ENCODE data around the gene AGK. TPM values are rescaled to one million over a fixed set of nuclear protein-coding genes. Genes with fewer than 3 reads are reported as not detected.

The AGK gene
- total RNA-seq, 6 experiments from 2014 or later, result 14.7 to 18.0 (median 16.1) TPM

- no peak overlapping the region for H3K27ac Mint-ChIP-seq
- H3K4me1 Mint-ChIP-seq (ENCODE audit: low read depth), result peaks cover 11% of the 10 kb centered on the region
- no peaks in the 10 kb centered on the region; the same call in 1 of the 2 replicates for H3K27me3 Mint-ChIP-seq (ENCODE audit: insufficient read depth)
- H3K4me3 Mint-ChIP-seq, result no peak overlapping the region
- TF ChIP-seq, protein P1, sequence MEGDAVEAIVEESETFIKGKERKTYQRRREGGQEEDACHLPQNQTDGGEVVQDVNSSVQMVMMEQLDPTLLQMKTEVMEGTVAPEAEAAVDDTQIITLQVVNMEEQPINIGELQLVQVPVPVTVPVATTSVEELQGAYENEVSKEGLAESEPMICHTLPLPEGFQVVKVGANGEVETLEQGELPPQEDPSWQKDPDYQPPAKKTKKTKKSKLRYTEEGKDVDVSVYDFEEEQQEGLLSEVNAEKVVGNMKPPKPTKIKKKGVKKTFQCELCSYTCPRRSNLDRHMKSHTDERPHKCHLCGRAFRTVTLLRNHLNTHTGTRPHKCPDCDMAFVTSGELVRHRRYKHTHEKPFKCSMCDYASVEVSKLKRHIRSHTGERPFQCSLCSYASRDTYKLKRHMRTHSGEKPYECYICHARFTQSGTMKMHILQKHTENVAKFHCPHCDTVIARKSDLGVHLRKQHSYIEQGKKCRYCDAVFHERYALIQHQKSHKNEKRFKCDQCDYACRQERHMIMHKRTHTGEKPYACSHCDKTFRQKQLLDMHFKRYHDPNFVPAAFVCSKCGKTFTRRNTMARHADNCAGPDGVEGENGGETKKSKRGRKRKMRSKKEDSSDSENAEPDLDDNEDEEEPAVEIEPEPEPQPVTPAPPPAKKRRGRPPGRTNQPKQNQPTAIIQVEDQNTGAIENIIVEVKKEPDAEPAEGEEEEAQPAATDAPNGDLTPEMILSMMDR (IDR thresholded peaks at IDR 0.05), result no peak
- H3K9me3 Mint-ChIP-seq, result peaks cover 5% of the 10 kb centered on the region; the same call in 1 of the 2 replicates
- H3K36me3 Mint-ChIP-seq (ENCODE audit: low read depth), result peaks cover 20% of the 10 kb centered on the region
- DNase-seq, result no peak
Observed at GRCh38 chr7:141562972-141563371, 11.8 kb downstream of the AGK start.

DNA sequence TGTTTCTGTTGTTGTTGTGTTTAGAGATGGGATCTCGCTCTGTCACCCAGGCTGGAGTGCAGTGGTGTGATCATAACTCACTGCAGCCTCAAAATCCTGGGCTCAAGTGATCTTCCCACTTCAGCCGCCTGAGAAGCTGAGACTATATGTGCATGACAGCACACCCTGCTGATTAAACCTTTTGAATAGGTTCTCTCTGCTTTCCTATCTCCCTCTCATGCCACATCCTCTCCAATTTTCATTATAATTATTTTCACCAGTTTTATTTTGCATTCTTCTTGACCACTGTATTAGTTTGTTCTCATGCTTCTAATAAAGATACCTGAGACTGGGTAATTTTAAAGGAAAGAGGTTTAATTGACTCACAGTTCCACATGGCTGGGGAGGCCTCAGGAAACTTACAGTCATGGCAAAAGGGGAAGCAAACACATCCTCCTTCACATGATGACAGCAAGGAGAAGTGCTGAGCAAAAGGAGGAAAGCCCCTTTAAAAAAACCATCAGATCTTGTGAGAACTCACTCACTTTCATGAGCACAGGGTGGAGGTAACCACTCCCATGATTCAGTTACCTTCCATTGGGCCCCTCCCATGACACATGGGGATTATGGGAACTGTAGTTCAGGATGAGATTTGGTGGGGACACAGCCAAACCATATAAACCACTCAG, 12.9 kb downstream of the AGK start:
- no peak for DNase-seq
- Mint-ChIP-seq H3K4me3 (no peak overlapping the region), H3K27ac (no peak overlapping the region), H3K27me3 (ENCODE audit: insufficient read depth) (peaks cover 3% of the 10 kb centered on the region), H3K4me1 (ENCODE audit: low read depth) (peaks cover under 1% of the 10 kb centered on the region; the same call in 1 of the 2 replicates), H3K36me3 (ENCODE audit: low read depth) (peaks cover 20% of the 10 kb centered on the region), H3K9me3 (peaks cover 5% of the 10 kb centered on the region; the same call in 1 of the 2 replicates)
- TF ChIP-seq, protein P1 (IDR thresholded peaks at IDR 0.05), result no peak

DNA sequence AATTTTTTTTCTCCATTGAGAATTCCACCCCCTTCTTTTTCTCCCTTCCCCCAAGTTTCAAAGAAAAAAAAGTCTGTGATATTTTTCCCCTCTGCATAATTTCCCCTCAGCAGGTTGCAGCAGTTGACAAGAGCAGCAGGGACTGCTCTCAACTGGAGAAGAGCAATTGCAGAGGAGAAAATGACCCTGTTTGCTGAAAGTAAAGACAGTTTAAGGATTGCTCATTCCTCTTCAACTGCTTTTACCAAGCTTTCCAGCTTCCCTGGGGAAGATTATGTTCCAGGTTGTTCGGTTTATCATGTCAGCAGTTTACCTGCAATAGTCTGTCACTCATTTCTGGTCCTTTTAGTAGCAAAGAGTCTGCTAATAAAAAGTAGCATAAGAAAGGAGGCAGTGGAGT, 16.2 kb downstream of the AGK start:
- DNase-seq, result no peak
- TF ChIP-seq, protein P1 (IDR thresholded peaks at IDR 0.05), result no peak
- Mint-ChIP-seq H3K27me3 (ENCODE audit: insufficient read depth) (peaks cover 3% of the 10 kb centered on the region), H3K9me3 (no peaks in the 10 kb centered on the region), H3K4me3 (no peak overlapping the region), H3K4me1 (ENCODE audit: low read depth) (no peaks in the 10 kb centered on the region), H3K36me3 (ENCODE audit: low read depth) (peaks cover 4% of the 10 kb centered on the region; the same call in 1 of the 2 replicates), H3K27ac (no peak overlapping the region)

GRCh38 chr7:141568227-141568626, 17.0 kb downstream of the AGK start:
- TF ChIP-seq, protein P1 (IDR thresholded peaks at IDR 0.05), result no peak
- peaks cover 4% of the 10 kb centered on the region; the same call in 1 of the 2 replicates for H3K36me3 Mint-ChIP-seq (ENCODE audit: low read depth)
- H3K27me3 Mint-ChIP-seq (ENCODE audit: insufficient read depth), result peaks cover 3% of the 10 kb centered on the region
- no peaks in the 10 kb centered on the region for H3K9me3 Mint-ChIP-seq
- no peak for DNase-seq
- no peak overlapping the region for H3K4me3 Mint-ChIP-seq
- H3K4me1 Mint-ChIP-seq (ENCODE audit: low read depth), result no peaks in the 10 kb centered on the region
- no peak overlapping the region for H3K27ac Mint-ChIP-seq

DNA sequence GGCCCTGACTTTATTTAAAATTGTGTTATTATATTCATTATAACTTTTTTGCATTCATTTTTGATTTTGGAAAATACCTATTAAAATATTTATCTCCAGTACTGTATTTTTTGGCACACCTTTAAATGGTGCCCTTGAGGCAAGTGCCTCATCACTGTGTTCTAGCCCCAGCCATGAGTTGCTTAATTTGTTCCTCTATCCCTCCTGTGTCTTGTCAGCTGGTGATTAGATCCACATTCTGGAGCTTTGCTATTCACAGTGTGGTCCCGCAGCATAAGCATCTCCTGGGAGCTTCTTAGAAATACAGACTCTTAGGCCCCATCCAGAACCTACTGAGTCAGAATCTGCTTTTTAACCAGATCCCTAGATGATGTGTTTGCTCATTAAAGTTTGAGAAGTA, 19.8 kb downstream of the AGK start:
- no peak overlapping the region for H3K27ac Mint-ChIP-seq
- H3K36me3 Mint-ChIP-seq (ENCODE audit: low read depth), result peaks cover 20% of the 10 kb centered on the region
- peaks cover 3% of the 10 kb centered on the region for H3K27me3 Mint-ChIP-seq (ENCODE audit: insufficient read depth)
- DNase-seq, result no peak
- no peaks in the 10 kb centered on the region for H3K4me1 Mint-ChIP-seq (ENCODE audit: low read depth)
- TF ChIP-seq, protein P1 (IDR thresholded peaks at IDR 0.05), result no peak
- peaks cover 13% of the 10 kb centered on the region for H3K9me3 Mint-ChIP-seq
- H3K4me3 Mint-ChIP-seq, result no peak overlapping the region

Measured in HFFc6 (cell line).